Activated CD4-positive, alpha-beta T cell treated with anti-CD3 and anti-CD28 coated beads for 36 hours (primary cell): ENCODE measurements around the gene OR5H6. TPM values are rescaled to one million over a fixed set of nuclear protein-coding genes. Genes with fewer than 3 reads are reported as not detected.
"Not testable (repeated sequence)": the region's sequence is repeated elsewhere in the genome, so short reads cannot be mapped to it uniquely, and the experiment has no call there.

Experiments
- ATAC-seq: fragments of 200-7000 bp; cut with Tn5 transposase; one replicate; pipeline ENCODE4 v1.10.0; 2021; ENCODE audit warnings: mild to moderate bottlenecking, moderate library complexity
- CTCF ChIA-PET: fragments of 350-600 bp; sonication (Branson Sonifier 250); formaldehyde crosslinking; loops from one replicate; lab custom pipeline; 2021; ENCODE audit warnings: antibody characterized with exemption; lab: Charles Lee
- POLR2A ChIA-PET: fragments of 350-600 bp; sonication (Branson Sonifier 250); formaldehyde crosslinking; loops from one replicate; lab custom pipeline; 2021; ENCODE audit warnings: antibody characterized with exemption, inconsistent platforms; lab: Charles Lee
- DNase-seq: peaks from one replicate; pipeline ENCODE4 v3.0.0-alpha.2; 2020
- H3K27ac Mint-ChIP-seq: one replicate; pipeline ENCODE4 v1.8.0; 2021; ENCODE audit warnings: mixed read lengths
- H3K27me3 Mint-ChIP-seq: one replicate; pipeline ENCODE4 v1.8.0; 2021; ENCODE audit warnings: mixed read lengths
- H3K36me3 Mint-ChIP-seq: one replicate; pipeline ENCODE4 v1.8.0; 2021; ENCODE audit warnings: low read depth, mixed read lengths
- H3K4me1 Mint-ChIP-seq: one replicate; pipeline ENCODE4 v1.8.0; 2021; ENCODE audit warnings: mixed read lengths
- H3K4me3 Mint-ChIP-seq: one replicate; pipeline ENCODE4 v1.8.0; 2021; ENCODE audit warnings: mild to moderate bottlenecking, moderate library complexity, mixed read lengths
- H3K9me3 Mint-ChIP-seq: one replicate; pipeline ENCODE4 v1.8.0; 2021; ENCODE audit warnings: low read depth, mixed read lengths
- intact Hi-C, 2 experiments: fragments of 100-400 bp; cut with DNase I in 1 of 2; cut with micrococcal nuclease in 1 of 2; formaldehyde crosslinking; loops; one replicate each; pipeline versions ENCODE4 v1.14.2 to v1.15.1; 2022 to 2024; cut with DNase I, micrococcal nuclease
- total RNA-seq, 2 experiments: library from RNA; stranded (reverse); gene quantifications; one replicate each; pipeline ENCODE4 v1.2.3, GENCODE V29; 2021

OR5H6 gene
- not detected for total RNA-seq

GRCh38 chr3:98263944-98264343, at the start of gene OR5H6:
Gene OR5H6 (plus strand): TSS chr3:98264244. CDS start chr3:98264333, 89 bp downstream.
- Mint-ChIP-seq H3K27me3 (peaks cover 2% of the 10 kb centered on the region), H3K36me3 (no peaks in the 10 kb centered on the region), H3K9me3 (peaks cover 4% of the 10 kb centered on the region), H3K4me3 (no peak within 1 kb of the TSS), H3K27ac (no peak within 1 kb of the TSS), H3K4me1 (no peaks in the 10 kb centered on the region)
- intact Hi-C loops = no loop called here
- DNase-seq (no peak), ATAC-seq (no peak)
- POLR2A ChIA-PET = no interaction called here
- CTCF ChIA-PET = no interaction called here

DNA sequence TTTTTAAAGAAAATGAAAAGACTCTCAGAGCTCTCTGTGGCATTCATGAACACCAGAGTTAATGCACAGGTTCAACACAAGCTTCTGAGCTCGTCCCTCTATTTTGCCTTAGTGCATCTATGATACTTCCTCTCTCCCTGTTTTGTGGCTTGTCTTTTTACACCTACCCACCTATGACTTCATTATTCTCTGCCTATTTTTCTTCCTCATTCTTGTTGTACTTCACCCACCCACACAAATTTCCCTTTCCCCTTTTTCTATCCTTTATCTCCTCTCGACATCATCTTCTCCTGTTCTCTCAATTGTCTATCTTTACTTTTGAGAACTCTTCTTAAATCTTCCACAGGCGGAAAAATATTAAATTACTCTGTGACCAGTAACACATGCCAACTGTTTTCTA, 49.0 kb upstream of the OR5H6 start:
- CTCF ChIA-PET = no interaction called here
- H3K4me3 Mint-ChIP-seq = no peak overlapping the region
- intact Hi-C loops = no loop called here
- no peak overlapping the region for H3K27ac Mint-ChIP-seq
- H3K36me3 Mint-ChIP-seq = no peaks in the 10 kb centered on the region
- H3K4me1 Mint-ChIP-seq = no peaks in the 10 kb centered on the region
- DNase-seq (no peak), ATAC-seq (no peak)
- H3K27me3 Mint-ChIP-seq = peaks cover 6% of the 10 kb centered on the region
- POLR2A ChIA-PET = no interaction called here
- no peaks in the 10 kb centered on the region for H3K9me3 Mint-ChIP-seq

GRCh38 chr3:98223907-98224672, 40.0 kb upstream of the OR5H6 start:
- ChIA-PET POLR2A (no interaction called here), CTCF (no interaction called here)
- intact Hi-C loops = no loop called here
- peaks cover 1% of the 10 kb centered on the region for H3K9me3 Mint-ChIP-seq
- ATAC-seq (no peak), DNase-seq (no peak)
- peaks cover 2% of the 10 kb centered on the region for H3K27me3 Mint-ChIP-seq
- H3K36me3 Mint-ChIP-seq = no peaks in the 10 kb centered on the region
- no peaks in the 10 kb centered on the region for H3K4me1 Mint-ChIP-seq
- H3K27ac Mint-ChIP-seq = no peak overlapping the region
- H3K4me3 Mint-ChIP-seq = no peak overlapping the region

- CTCF ChIA-PET = no interaction called here
- H3K27me3 Mint-ChIP-seq = peaks cover 16% of the 10 kb centered on the region
- no peak overlapping the region for H3K27ac Mint-ChIP-seq
- intact Hi-C loops = no loop called here
- POLR2A ChIA-PET = no interaction called here
- no peaks in the 10 kb centered on the region for H3K4me1 Mint-ChIP-seq
- no peaks in the 10 kb centered on the region for H3K36me3 Mint-ChIP-seq
- H3K4me3 Mint-ChIP-seq = no peak overlapping the region
- ATAC-seq (no peak), DNase-seq (no peak)
- peaks cover 1% of the 10 kb centered on the region for H3K9me3 Mint-ChIP-seq
Measured at GRCh38 chr3:98232489-98232888, 31.6 kb upstream of the OR5H6 start.

- ATAC-seq (no peak), DNase-seq (no peak)
- Mint-ChIP-seq H3K4me1 (no peaks in the 10 kb centered on the region), H3K36me3 (no peaks in the 10 kb centered on the region), H3K27ac (no peak overlapping the region), H3K9me3 (no peaks in the 10 kb centered on the region), H3K27me3 (peaks cover 14% of the 10 kb centered on the region), H3K4me3 (no peak overlapping the region)
- CTCF ChIA-PET = no interaction called here
- POLR2A ChIA-PET = no interaction called here
- intact Hi-C loops = no loop called here
Measured at GRCh38 chr3:98233468-98233867, 30.6 kb upstream of the OR5H6 start.

DNA sequence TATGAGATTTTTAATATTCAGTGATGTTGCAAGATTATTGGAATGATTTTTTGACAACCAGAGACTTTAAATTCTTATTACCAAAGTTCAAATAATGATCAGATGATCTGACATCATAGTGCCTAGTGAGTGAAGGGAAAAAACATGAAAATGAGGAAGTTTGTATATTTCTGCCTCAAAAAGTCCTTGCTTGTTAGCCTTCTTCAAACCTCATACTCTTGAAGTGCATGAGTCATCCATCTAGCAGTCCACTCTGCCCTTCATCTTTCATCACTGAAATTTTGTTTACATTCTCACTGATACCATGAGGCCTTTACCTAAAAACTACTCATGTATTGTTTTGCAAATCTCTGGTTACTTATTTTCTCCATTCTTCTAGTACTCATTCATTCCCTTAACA, 23.9 kb upstream of the OR5H6 start:
- H3K36me3 Mint-ChIP-seq = no peaks in the 10 kb centered on the region
- H3K4me3 Mint-ChIP-seq = no peak overlapping the region
- no peaks in the 10 kb centered on the region for H3K9me3 Mint-ChIP-seq
- no peak for ATAC-seq
- intact Hi-C loops = no loop called here
- no peak for DNase-seq
- CTCF ChIA-PET = no interaction called here
- H3K27ac Mint-ChIP-seq = no peak overlapping the region
- POLR2A ChIA-PET = no interaction called here
- H3K4me1 Mint-ChIP-seq = no peaks in the 10 kb centered on the region
- H3K27me3 Mint-ChIP-seq = peaks cover 8% of the 10 kb centered on the region

GRCh38 chr3:98242155-98242554, 21.9 kb upstream of the OR5H6 start:
- Mint-ChIP-seq H3K9me3 (no peaks in the 10 kb centered on the region), H3K27ac (no peak overlapping the region), H3K27me3 (peaks cover 4% of the 10 kb centered on the region), H3K36me3 (no peaks in the 10 kb centered on the region), H3K4me1 (no peaks in the 10 kb centered on the region), H3K4me3 (no peak overlapping the region)
- intact Hi-C loops = no loop called here
- ChIA-PET POLR2A (no interaction called here), CTCF (interaction anchor here (0.8 kb wide), 1 partner anchor 88 kb away, joined by 3 read pairs; no protein-coding TSS in a partner anchor)
- DNase-seq (no peak), ATAC-seq (no peak)

DNA sequence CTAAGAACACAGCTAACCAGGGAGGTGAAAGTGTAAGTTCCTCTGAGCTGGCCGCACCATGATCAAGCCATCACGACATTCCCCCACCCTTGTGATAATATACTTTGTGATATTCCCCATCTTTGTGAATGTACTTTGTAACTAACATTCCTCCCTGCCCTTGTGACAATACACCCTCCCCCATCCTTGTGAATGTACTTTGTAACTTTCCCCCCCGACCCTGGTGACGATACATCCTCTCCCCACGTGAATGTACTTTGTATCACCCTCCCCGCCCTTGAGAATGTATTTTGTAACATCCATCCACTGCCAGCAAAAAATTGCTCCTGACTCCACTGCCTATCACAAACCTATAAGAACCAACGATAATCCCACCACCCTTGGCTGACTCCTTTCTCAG, 20.2 kb upstream of the OR5H6 start:
- H3K27me3 Mint-ChIP-seq = peaks cover 2% of the 10 kb centered on the region
- H3K9me3 Mint-ChIP-seq = no peaks in the 10 kb centered on the region
- no peak overlapping the region for H3K4me3 Mint-ChIP-seq
- CTCF ChIA-PET = no interaction called here
- ATAC-seq (no peak), DNase-seq (no peak)
- no peaks in the 10 kb centered on the region for H3K36me3 Mint-ChIP-seq
- H3K4me1 Mint-ChIP-seq = no peaks in the 10 kb centered on the region
- POLR2A ChIA-PET = no interaction called here
- no peak overlapping the region for H3K27ac Mint-ChIP-seq
- intact Hi-C loops = no loop called here

DNA sequence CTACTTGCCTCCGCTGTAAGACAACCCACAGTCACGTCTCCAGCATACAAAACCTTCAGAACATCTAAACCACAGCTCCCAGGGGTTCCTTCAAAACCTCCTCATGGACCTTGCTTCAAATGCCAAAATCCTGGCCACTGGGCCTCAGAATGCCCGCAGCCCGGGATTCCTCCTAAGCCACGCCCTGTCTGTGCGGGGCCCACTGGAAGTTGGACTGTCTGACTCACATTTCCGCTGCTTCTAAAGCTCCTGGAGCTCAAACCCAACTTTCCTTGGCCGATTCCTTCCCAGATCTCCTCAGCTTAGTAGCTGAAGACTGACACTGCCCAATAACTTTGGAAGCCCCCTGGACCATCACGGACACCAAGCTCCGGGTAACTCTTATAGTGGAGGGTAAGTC, 17.9 kb upstream of the OR5H6 start:
- ATAC-seq = no peak
- H3K4me3 Mint-ChIP-seq = no peak overlapping the region
- no peak overlapping the region for H3K27ac Mint-ChIP-seq
- no peak for DNase-seq
- no peaks in the 10 kb centered on the region for H3K9me3 Mint-ChIP-seq
- H3K4me1 Mint-ChIP-seq = no peaks in the 10 kb centered on the region
- H3K36me3 Mint-ChIP-seq = no peaks in the 10 kb centered on the region
- CTCF ChIA-PET = no interaction called here
- intact Hi-C loops = no loop called here
- POLR2A ChIA-PET = interaction anchor here (0.6 kb wide), 1 partner anchor 22 kb away, joined by 3 read pairs; no protein-coding TSS in a partner anchor
- no peaks in the 10 kb centered on the region for H3K27me3 Mint-ChIP-seq

DNA sequence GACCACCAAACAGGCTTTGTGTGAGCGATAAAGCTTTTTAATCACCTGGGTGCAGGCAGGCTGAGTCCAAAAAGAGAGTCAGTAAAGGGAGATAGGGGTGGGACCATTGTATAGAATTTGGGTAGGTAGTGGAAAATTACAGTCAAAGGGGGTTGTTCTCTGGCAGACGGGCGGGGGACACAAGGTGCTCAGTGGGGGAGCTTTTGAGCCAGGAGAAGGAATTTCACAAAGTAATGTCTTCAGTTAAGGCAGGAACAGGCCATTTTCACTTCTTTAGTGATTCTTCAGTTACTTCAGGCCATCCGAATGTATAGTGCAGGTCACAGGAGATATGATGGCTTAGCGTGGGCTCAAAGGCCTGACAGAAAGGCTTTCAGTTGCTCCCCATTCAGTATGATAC, 8.0 kb upstream of the OR5H6 start:
- H3K4me3 Mint-ChIP-seq, H3K27me3 Mint-ChIP-seq, H3K27ac Mint-ChIP-seq, H3K36me3 Mint-ChIP-seq, POLR2A ChIA-PET, H3K9me3 Mint-ChIP-seq, H3K4me1 Mint-ChIP-seq, DNase-seq, ATAC-seq, intact Hi-C loops: not testable (repeated sequence)
- CTCF ChIA-PET = interaction anchor here (0.6 kb wide), 1 partner anchor 406 kb away, joined by 3 read pairs; no protein-coding TSS in a partner anchor

DNA sequence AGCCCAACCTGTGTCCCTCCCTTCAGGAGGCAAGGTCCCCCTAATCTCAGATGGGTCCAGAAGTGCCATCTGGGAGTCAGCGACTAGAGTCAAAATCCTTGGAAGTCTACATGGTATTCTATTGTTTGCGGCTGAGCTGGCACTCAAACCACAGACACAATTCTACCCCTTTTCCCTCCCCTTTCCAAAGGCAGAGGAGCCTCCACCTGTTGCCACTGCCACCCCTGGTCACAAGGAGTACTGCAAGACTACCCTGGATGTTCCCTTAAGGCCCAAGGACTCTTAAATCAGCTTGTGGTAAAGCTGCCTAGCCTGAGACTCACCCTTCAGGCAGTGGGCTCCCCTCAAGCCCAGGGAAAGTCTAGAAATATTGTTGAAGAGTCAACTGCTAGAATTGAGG, 4.3 kb upstream of the OR5H6 start:
- CTCF ChIA-PET = interaction anchor here (1.4 kb wide), 1 partner anchor 19 kb away, joined by 5 read pairs; no protein-coding TSS in a partner anchor

DNA sequence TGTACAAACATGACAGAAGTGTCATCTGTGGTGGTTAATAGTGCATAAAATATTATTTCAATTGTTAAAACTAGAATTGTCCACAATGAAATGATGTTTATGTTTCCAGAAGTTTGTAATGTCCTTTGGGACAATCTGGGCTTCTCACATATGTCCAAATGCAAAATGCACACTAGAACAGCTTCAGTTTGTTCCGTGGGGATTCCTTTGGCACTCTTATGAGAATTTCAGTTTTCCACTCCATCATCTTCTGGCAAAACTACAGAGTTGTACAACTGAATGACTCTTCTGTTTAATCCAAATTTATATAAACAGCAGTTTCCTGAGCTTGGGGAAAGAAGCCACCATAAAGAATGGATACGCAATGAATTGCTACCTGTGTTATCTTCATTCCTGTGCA, 2.0 kb upstream of the OR5H6 start:
- intact Hi-C loops = no loop called here
- H3K4me3 Mint-ChIP-seq = no peak overlapping the region
- POLR2A ChIA-PET = no interaction called here
- no peaks in the 10 kb centered on the region for H3K9me3 Mint-ChIP-seq
- ATAC-seq = no peak
- peaks cover 2% of the 10 kb centered on the region for H3K27me3 Mint-ChIP-seq
- no peak for DNase-seq
- CTCF ChIA-PET = no interaction called here
- no peaks in the 10 kb centered on the region for H3K36me3 Mint-ChIP-seq
- H3K27ac Mint-ChIP-seq = no peak overlapping the region
- H3K4me1 Mint-ChIP-seq = no peaks in the 10 kb centered on the region

More for the DNA sequence above, 4.3 kb upstream of the OR5H6 start:
- no peaks in the 10 kb centered on the region for H3K4me1 Mint-ChIP-seq
- intact Hi-C loops = no loop called here
- POLR2A ChIA-PET = no interaction called here
- no peak for ATAC-seq
- peaks cover 3% of the 10 kb centered on the region for H3K9me3 Mint-ChIP-seq
- H3K27me3 Mint-ChIP-seq = peaks cover 2% of the 10 kb centered on the region
- no peaks in the 10 kb centered on the region for H3K36me3 Mint-ChIP-seq
- no peak overlapping the region for H3K27ac Mint-ChIP-seq
- peak; percentile 20 for DNase-seq
- H3K4me3 Mint-ChIP-seq = no peak overlapping the region
